Measurements from ENCODE around the gene HES5. TPM values are rescaled to one million over a fixed set of nuclear protein-coding genes. Genes with fewer than 3 reads are reported as not detected.

The HES5 gene
- total and polyA plus RNA-seq, 2 donors (not counting 3 experiments of a cell fraction or from before 2014, with no cell fraction given) = 0.07 TPM; not detected in 1

DNA sequence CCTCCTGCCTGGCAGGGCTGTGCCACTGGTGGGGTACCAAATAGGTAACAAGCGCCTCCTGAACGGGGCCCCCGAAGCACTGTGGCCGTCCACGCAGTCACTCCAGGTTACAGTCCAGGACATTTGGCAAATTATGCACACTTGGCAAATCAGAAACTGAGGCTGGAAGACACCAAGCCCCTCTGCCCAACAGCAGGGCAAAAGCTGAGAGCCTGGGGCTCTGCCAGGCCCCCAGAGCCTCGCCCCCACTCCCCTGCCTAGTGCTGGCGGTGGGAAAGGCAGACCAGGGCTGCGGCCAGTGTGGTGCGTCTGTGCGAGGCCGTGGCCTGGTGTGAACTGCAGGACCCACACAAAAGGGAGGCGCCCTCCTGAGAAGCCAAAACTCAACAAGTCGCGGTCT, 13.1 kb downstream of the HES5 start:
- no peak overlapping the region for H3K4me2 ChIP-seq (ENCODE audit: insufficient read depth, low read length)
- TF ChIP-seq POLR2AphosphoS5 (IDR thresholded peaks at IDR 0.05; ENCODE audit: insufficient read depth, low read depth, low read length) (no peak), FOS (IDR thresholded peaks at IDR 0.05; ENCODE audit: borderline replicate concordance, insufficient read depth, low read length) (no peak), JUN (IDR thresholded peaks at IDR 0.05; ENCODE audit: borderline replicate concordance, insufficient read depth, insufficient read length, low read depth) (no peak), MYC (IDR thresholded peaks at IDR 0.05; ENCODE audit: low read depth, low read length) (no peak), EZH2 (IDR thresholded peaks at IDR 0.05; ENCODE audit: borderline replicate concordance, low read depth, low read length, severe bottlenecking) (no peak), GATA2 (IDR thresholded peaks at IDR 0.05; ENCODE audit: insufficient read depth, insufficient read length, low read depth, low read length) (no peak), POLR2A (IDR thresholded peaks at IDR 0.05; ENCODE audit: low read depth, low read length) (no peak)
- TF ChIP-seq, protein P1, sequence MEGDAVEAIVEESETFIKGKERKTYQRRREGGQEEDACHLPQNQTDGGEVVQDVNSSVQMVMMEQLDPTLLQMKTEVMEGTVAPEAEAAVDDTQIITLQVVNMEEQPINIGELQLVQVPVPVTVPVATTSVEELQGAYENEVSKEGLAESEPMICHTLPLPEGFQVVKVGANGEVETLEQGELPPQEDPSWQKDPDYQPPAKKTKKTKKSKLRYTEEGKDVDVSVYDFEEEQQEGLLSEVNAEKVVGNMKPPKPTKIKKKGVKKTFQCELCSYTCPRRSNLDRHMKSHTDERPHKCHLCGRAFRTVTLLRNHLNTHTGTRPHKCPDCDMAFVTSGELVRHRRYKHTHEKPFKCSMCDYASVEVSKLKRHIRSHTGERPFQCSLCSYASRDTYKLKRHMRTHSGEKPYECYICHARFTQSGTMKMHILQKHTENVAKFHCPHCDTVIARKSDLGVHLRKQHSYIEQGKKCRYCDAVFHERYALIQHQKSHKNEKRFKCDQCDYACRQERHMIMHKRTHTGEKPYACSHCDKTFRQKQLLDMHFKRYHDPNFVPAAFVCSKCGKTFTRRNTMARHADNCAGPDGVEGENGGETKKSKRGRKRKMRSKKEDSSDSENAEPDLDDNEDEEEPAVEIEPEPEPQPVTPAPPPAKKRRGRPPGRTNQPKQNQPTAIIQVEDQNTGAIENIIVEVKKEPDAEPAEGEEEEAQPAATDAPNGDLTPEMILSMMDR (IDR thresholded peaks at IDR 0.05; ENCODE audit: extremely low read depth in 1 of 2, insufficient read depth in 1 of 2, low read depth in 1 of 2, low read length in 2 of 2) = no peak
- TF ChIP-seq, protein P2, sequence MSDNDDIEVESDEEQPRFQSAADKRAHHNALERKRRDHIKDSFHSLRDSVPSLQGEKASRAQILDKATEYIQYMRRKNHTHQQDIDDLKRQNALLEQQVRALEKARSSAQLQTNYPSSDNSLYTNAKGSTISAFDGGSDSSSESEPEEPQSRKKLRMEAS (IDR thresholded peaks at IDR 0.05; ENCODE audit: insufficient read depth, insufficient read length) = no peak
- no peaks in the 10 kb centered on the region for H4K20me1 ChIP-seq (replicated peaks; ENCODE audit: control insufficient read depth, extremely low read depth, insufficient read depth, low read length)
- H3K9me1 ChIP-seq (replicated peaks; ENCODE audit: control insufficient read depth, extremely low read depth, insufficient read depth, low read length) = no peaks in the 10 kb centered on the region
- FAIRE-seq (no peak), DNase-seq (ENCODE audit: low read depth, low spot score) (no peak)
- CTCF ChIA-PET = no interaction called here
- dilution Hi-C loops (cut with MboI; ENCODE audit: extremely low pct_ligation_motif_present, low sequenced_read_pairs) (no loop called here), intact Hi-C loops (cut with micrococcal nuclease) (no loop called here)
- H3K27ac ChIP-seq (ENCODE audit: insufficient read depth, low read depth, low read length) = no peak overlapping the region
- BruUV-seq (replicated peaks) = no TSS peak
- peaks cover 1% of the 10 kb centered on the region for H3K79me2 ChIP-seq (ENCODE audit: control insufficient read depth, insufficient read depth, low read length)
- H3K4me3 ChIP-seq (replicated peaks in 1 of 3; ENCODE audit: insufficient read depth in 1 of 3, low read depth in 1 of 3, low read length in 3 of 3) = no peak overlapping the region
- H3K9me3 ChIP-seq (replicated peaks; ENCODE audit: control insufficient read depth, insufficient read depth, low read length) = no peaks in the 10 kb centered on the region
- H2AFZ ChIP-seq (ENCODE audit: low read depth, low read length) = no peak overlapping the region
- no peak overlapping the region for H3K9ac ChIP-seq (replicated peaks; ENCODE audit: extremely low read depth, insufficient read depth, low read length)
- no peaks in the 10 kb centered on the region for H3K27me3 ChIP-seq (ENCODE audit: control insufficient read depth in 2 of 2, insufficient read depth in 2 of 2, low read length in 2 of 2)
- POLR2A ChIA-PET = no interaction called here
- H3K4me1 ChIP-seq (ENCODE audit: control insufficient read depth, extremely low read depth, insufficient read depth, low read length) = no peaks in the 10 kb centered on the region
- H3K36me3 ChIP-seq (ENCODE audit: control insufficient read depth in 2 of 2, extremely low read depth in 1 of 2, insufficient read depth in 2 of 2, low read length in 2 of 2) = peaks cover 6 to 61% of the 10 kb centered on the region in 2 experiments

Measured in endothelial cell of umbilical vein (primary cell).